Mesothelial cell of epicardium (in vitro differentiated cells): ENCODE data around the gene CREB3L2. TPM values are rescaled to one million over a fixed set of nuclear protein-coding genes. Genes with fewer than 3 reads are reported as not detected.

Experiments used
- DNase-seq, 2 experiments: peaks; one replicate each; pipeline ENCODE4 v3.0.0; 2021; ENCODE audit warnings: low spot score in 2 of 2; ENCODE audit not compliant: unreplicated experiment in 2 of 2
- H3K27ac Mint-ChIP-seq: 2 replicates; pipeline ENCODE4 v1.8.0; 2021; ENCODE audit warnings: mixed read lengths
- H3K27me3 Mint-ChIP-seq: 2 replicates; pipeline ENCODE4 v1.8.0; 2021; ENCODE audit warnings: low read depth, mixed read lengths
- H3K36me3 Mint-ChIP-seq: 2 replicates; pipeline ENCODE4 v1.8.0; 2021; ENCODE audit warnings: mixed read lengths
- H3K4me1 Mint-ChIP-seq: 2 replicates; pipeline ENCODE4 v1.8.0; 2021; ENCODE audit warnings: mixed read lengths
- H3K4me3 Mint-ChIP-seq: 2 replicates; pipeline ENCODE4 v1.8.0; 2021; ENCODE audit warnings: mild to moderate bottlenecking, moderate library complexity, mixed read lengths
- H3K9me3 Mint-ChIP-seq: 2 replicates; pipeline ENCODE4 v1.8.0; 2021; ENCODE audit warnings: mixed read lengths
- total RNA-seq: library from RNA; stranded (reverse); gene quantifications from 3 replicates; pipeline ENCODE4 v1.2.1, GENCODE V29; 2021
- TF ChIP-seq, protein P1 (sequence below): fragments of 200-600 bp; sonication (generic); IDR thresholded peaks from one replicate; pipeline ENCODE4 v1.5.0; 2021; ENCODE audit warnings: antibody characterized with exemption; ENCODE audit not compliant: unreplicated experiment

The CREB3L2 gene
- total RNA-seq, 1 donor from 2014 or later = 80.4 TPM

DNA sequence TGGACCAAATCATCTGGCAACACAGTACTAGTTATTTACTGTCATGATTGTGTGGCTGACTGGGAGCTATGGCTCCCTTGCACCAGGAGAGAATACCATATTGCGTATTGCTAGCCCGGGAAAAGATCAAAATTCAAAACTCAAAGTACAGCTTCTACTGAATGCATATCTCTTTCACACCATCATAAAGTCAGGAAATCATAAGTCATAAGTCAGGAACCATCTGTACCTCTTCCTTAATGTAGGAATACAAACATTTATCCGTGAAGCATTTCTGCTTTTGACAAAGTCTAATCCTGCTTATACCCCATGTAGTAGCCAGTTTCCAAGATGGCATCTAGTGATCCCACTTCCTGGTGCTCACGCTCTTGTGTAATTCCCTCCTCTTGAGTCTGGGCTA, 2.2 kb upstream of the CREB3L2 start:
- H3K27me3 Mint-ChIP-seq = no peaks in the 10 kb centered on the region
- no peak overlapping the region for H3K4me3 Mint-ChIP-seq
- TF ChIP-seq, protein P1, sequence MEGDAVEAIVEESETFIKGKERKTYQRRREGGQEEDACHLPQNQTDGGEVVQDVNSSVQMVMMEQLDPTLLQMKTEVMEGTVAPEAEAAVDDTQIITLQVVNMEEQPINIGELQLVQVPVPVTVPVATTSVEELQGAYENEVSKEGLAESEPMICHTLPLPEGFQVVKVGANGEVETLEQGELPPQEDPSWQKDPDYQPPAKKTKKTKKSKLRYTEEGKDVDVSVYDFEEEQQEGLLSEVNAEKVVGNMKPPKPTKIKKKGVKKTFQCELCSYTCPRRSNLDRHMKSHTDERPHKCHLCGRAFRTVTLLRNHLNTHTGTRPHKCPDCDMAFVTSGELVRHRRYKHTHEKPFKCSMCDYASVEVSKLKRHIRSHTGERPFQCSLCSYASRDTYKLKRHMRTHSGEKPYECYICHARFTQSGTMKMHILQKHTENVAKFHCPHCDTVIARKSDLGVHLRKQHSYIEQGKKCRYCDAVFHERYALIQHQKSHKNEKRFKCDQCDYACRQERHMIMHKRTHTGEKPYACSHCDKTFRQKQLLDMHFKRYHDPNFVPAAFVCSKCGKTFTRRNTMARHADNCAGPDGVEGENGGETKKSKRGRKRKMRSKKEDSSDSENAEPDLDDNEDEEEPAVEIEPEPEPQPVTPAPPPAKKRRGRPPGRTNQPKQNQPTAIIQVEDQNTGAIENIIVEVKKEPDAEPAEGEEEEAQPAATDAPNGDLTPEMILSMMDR = no peak
- H3K36me3 Mint-ChIP-seq = no peaks in the 10 kb centered on the region
- H3K4me1 Mint-ChIP-seq = peaks cover 28% of the 10 kb centered on the region
- H3K27ac Mint-ChIP-seq = no peak overlapping the region
- no peaks in the 10 kb centered on the region for H3K9me3 Mint-ChIP-seq
- DNase-seq = no peak

DNA sequence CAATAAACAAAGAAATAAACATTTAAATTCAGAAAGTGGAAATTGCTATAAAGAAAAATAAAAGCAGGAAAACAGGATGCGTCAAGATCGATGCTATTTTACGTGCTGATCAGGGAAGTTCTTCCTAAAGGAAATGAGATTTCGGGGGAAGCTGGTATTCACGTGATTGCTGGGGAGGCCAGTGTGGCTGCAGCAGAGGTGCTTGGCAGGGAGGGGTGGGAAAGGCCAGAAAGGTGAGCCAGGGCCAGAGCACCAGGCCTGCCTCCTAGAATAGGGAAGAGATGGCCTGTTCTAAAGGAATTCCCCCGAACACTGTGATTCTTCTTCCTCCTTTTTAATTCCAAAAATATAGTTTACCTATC, 923 bp upstream of the CREB3L2 start:
- Mint-ChIP-seq H3K9me3 (no peaks in the 10 kb centered on the region), H3K4me1 (peaks cover 34% of the 10 kb centered on the region), H3K27ac (peak overlapping the region; percentile 99), H3K36me3 (no peaks in the 10 kb centered on the region), H3K27me3 (no peaks in the 10 kb centered on the region), H3K4me3 (peak overlapping the region; percentile 97)
- TF ChIP-seq, protein P1 = no peak
- DNase-seq = no peak

DNA sequence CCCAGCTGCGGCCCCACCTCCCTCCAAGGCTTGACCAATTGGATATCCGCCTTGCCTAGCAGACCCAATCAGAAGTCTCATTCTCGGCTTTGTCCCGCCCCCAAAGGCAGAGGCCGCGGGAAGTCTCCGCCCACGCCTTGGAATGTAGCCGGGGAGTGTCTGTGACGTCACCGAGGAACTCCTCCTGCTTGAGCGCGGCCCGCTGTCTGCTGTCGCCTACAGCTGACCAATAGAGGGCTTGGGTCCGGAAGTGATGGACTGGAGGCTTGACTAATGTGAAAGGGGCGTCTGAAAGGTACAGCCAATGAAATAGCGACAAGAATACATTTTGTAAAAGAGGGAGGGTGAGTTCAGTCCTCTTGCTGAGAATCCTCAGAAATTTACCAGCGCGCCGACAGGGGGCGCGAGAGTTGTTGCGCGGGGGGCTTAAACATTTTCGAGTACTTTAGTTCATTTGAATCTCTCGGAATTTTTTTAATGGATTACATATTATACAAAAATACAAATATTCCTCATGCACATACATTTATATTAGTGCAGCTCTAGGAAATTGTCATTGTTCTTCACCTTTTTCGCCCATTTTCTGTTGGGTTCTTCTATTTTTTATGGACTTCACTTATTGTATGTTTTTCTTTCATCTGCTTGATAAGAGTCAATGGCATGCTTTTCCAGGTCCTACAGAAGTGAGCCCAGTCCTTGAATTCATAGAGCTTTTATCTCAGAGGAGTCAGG, 376 bp upstream of the CREB3L2 start:
- Mint-ChIP-seq H3K36me3 (no peaks in the 10 kb centered on the region), H3K4me3 (peak overlapping the region; percentile 97), H3K27ac (peak overlapping the region; percentile 99), H3K4me1 (peaks cover 34% of the 10 kb centered on the region), H3K27me3 (no peaks in the 10 kb centered on the region), H3K9me3 (no peaks in the 10 kb centered on the region)
- TF ChIP-seq, protein P1 = peak; percentile 95
- peak; percentile 97 to 100 for DNase-seq

DNA sequence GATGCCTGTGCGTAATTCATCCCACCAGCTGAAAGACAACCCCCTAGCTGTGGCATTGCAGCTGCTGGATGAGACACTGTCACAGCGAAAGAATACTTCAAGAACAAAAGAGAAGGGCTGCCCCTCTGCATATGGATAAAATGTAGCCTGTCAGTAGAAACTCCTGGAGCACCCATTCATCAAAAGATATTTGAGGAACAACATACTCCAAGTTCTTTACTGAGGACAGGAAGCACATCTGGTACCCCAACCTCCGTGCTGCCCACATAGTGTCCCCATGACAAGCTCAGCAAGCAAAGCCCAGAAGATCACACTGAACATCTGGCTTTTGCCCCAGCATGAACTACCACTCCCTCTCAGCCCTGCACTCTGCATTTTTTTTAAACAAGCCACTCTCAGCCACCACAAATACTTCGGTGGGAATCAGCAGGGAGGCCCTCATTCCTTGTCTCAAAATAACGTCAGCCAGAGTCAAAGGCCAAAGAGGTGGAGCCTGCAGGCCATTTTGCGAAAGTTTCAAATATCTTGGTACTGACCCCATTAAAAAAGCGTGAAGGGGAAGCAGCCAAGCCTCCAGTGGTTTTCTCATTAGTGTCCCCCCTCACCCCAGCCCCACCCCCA, 1.7 kb downstream of the CREB3L2 start:
- Mint-ChIP-seq H3K9me3 (no peaks in the 10 kb centered on the region), H3K27ac (peak overlapping the region; percentile 99), H3K27me3 (no peaks in the 10 kb centered on the region), H3K4me3 (peak overlapping the region; percentile 97), H3K4me1 (peaks cover 45% of the 10 kb centered on the region), H3K36me3 (peaks cover 9% of the 10 kb centered on the region)
- TF ChIP-seq, protein P1 = no peak
- DNase-seq = no peak

DNA sequence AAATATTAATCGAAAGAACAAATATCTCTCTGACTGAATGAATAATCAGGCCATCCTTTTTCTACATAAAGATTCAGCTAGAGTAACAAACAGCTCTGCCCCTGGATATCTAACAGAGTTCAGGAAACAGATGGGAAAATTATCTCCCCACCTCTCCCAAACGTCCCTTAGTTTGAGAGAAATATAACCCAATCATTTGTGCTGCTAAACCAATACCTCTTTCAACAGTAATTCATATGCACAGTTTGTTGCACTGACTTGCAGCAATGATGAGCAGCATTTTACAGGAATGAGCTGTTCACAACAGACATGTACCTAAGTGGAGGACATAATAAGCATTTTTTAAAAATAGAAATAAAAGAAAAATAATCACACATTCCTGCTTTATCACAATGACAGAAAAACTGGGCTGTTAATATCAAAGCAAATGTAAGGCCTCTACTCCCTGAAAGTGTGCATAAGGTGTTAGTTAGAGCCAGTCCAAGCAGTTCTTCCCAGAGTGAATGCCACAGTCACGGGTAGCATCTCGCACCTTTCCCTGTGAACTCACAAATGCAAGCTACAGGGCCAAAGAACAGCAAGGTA, 2.3 kb downstream of the CREB3L2 start:
- TF ChIP-seq, protein P1 = no peak
- Mint-ChIP-seq H3K9me3 (no peaks in the 10 kb centered on the region), H3K36me3 (peaks cover 9% of the 10 kb centered on the region), H3K4me3 (peak overlapping the region; percentile 97), H3K4me1 (peaks cover 45% of the 10 kb centered on the region), H3K27me3 (no peaks in the 10 kb centered on the region), H3K27ac (peak overlapping the region; percentile 99)
- no peak for DNase-seq
